Fibroblast of lung (primary cell): ENCODE measurements around the gene ADD2. TPM values are rescaled to one million over a fixed set of nuclear protein-coding genes. Genes with fewer than 3 reads are reported as not detected.

Source experiments
- DNase-seq, 2 donors: peaks; one replicate each; pipeline versions ENCODE4 v3.0.0 to v3.0.0-alpha.2; 2010; ENCODE audit warnings: low read depth in 2 of 2
- H2AFZ ChIP-seq: 2 replicates; pipeline ENCODE4 v1.5.1; 2012; ENCODE audit warnings: low read length, control low read depth, inconsistent platforms
- H3K27ac ChIP-seq: 2 replicates; pipeline ENCODE4 v1.5.1; 2011; ENCODE audit warnings: low read length, control low read depth; ENCODE audit not compliant: insufficient read depth
- H3K27me3 ChIP-seq: 2 replicates; pipeline ENCODE4 v1.5.1; 2011; ENCODE audit warnings: mild to moderate bottlenecking, low read length; ENCODE audit not compliant: control insufficient read depth, insufficient read depth
- H3K36me3 ChIP-seq: 2 replicates; pipeline ENCODE4 v1.5.1; 2011; ENCODE audit warnings: low read length; ENCODE audit not compliant: control insufficient read depth, insufficient read depth
- H3K4me1 ChIP-seq: 2 replicates; pipeline ENCODE4 v1.5.1; 2011; ENCODE audit warnings: low read length; ENCODE audit not compliant: control insufficient read depth, insufficient read depth; ENCODE audit errors: extremely low read depth
- H3K4me2 ChIP-seq: 2 replicates; pipeline ENCODE4 v1.5.1; 2011; ENCODE audit warnings: low read length, control low read depth; ENCODE audit not compliant: insufficient read depth; ENCODE audit errors: extremely low read depth
- H3K4me3 ChIP-seq, 4 experiments: fragments of 200-600 bp in 1 of 4; sonication (generic) in 1 of 4; replicated peaks in 1 of 4; 2 replicates each; pipeline ENCODE4 v1.5.1; 2011 to 2016; ENCODE audit warnings: low read length in 4 of 4, low read depth in 3 of 4, mild to moderate bottlenecking in 3 of 4, control low read depth in 2 of 4, inconsistent platforms in 1 of 4, mixed read lengths in 1 of 4; ENCODE audit not compliant: insufficient read depth in 1 of 4; ENCODE audit errors: control extremely low read depth in 1 of 4
- H3K79me2 ChIP-seq: 2 replicates; pipeline ENCODE4 v1.5.1; 2012; ENCODE audit warnings: mild to moderate bottlenecking, low read length, inconsistent platforms; ENCODE audit not compliant: control insufficient read depth, insufficient read depth
- H3K9ac ChIP-seq: 2 replicates; pipeline ENCODE4 v1.5.1; 2011; ENCODE audit warnings: mild to moderate bottlenecking, low read length, control low read depth; ENCODE audit not compliant: insufficient read depth
- H3K9me3 ChIP-seq: 2 replicates; pipeline ENCODE4 v1.5.1; 2012; ENCODE audit warnings: low read depth, low read length; ENCODE audit not compliant: control insufficient read depth, insufficient read depth
- H4K20me1 ChIP-seq: 2 replicates; pipeline ENCODE4 v1.5.1; 2011; ENCODE audit warnings: low read length; ENCODE audit not compliant: control insufficient read depth, insufficient read depth; ENCODE audit errors: extremely low read depth
- EZH2 ChIP-seq: IDR thresholded peaks from 2 replicates; pipeline ENCODE4 v1.5.1; 2012; ENCODE audit warnings: low read length, control low read depth, mild to moderate bottlenecking; ENCODE audit errors: missing control alignments
- polyA plus RNA-seq, 2 donors: library from polyadenylated mRNA; depleted of rRNA in 1 of 2; stranded (reverse) in 1 of 2; unstranded in 1 of 2; fragments of >200 nt; gene quantifications; 2 replicates each; pipeline ENCODE4 v1.2.1, GENCODE V29; 2011 to 2012; ENCODE audit warnings: missing spikeins in 1 of 2
- total RNA-seq: library from RNA; depleted of rRNA; stranded (reverse); fragments of >200 nt; gene quantifications from 2 replicates; pipeline ENCODE4 v1.2.1, GENCODE V29; 2014
- TF ChIP-seq, protein P1 (sequence below), 2 donors: IDR thresholded peaks in 1 of 2; conservative IDR thresholded peaks in 1 of 2; 1 replicate in 1 of 2; 2 replicates in 1 of 2; pipeline ENCODE4 v1.5.1; 2011 to 2012; ENCODE audit warnings: low read length in 2 of 2, control low read depth in 1 of 2, inconsistent platforms in 1 of 2, low read depth in 1 of 2, mild to moderate bottlenecking in 1 of 2

Gene ADD2
- total and polyA plus RNA-seq, 2 donors (not counting 1 experiment from before 2014, with no cell fraction given) = 0.22 to 2.5 TPM

DNA sequence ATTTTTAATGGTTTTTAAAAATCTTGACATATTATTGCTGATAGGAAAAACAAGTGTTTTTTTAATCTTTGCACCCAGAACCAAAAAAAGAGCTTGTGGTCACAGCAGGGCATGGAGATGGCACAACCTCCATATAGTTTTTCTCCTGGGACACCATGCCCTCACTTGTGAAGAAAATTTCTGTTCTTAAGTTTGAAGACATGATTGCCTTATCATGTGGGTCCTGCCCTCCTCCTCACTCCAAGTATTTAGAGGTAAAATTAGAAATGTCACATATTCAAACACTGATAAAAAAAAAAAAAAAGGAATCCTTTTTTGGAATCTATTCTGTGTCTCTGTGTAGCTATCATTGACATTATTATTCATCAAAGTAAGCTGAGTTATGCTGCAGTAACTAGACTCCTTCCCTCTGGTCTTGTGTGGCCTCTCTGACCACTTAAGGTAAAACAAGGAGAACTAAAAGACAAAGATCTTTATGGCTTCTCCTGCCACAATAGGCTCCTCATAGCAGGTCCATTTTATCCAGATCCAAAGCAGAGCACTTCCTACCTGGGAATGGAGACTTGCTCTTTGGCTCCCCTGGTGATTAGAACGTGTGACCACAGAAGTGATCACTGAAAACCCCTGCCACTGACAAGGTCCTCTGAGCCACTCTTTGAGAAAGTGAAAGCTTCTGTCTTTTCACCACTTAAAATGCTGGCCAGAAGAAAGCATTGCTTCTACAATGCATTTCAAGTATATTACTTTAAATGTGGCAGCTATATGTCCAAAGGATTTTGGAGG lies 19.8 kb downstream of the ADD2 start:
- no peak for DNase-seq

GRCh38 chr2:70747284-70747683 lies 20.7 kb downstream of the ADD2 start:
- Histone ChIP-seq H3K4me2 (no peak overlapping the region), H4K20me1 (no peaks in the 10 kb centered on the region), H3K36me3 (no peaks in the 10 kb centered on the region), H3K27ac (no peak overlapping the region), H3K4me3 (no peak overlapping the region), H3K4me1 (no peaks in the 10 kb centered on the region), H3K27me3 (no peaks in the 10 kb centered on the region), H3K9ac (no peak overlapping the region), H2AFZ (no peak overlapping the region), H3K79me2 (no peaks in the 10 kb centered on the region), H3K9me3 (no peaks in the 10 kb centered on the region)
- DNase-seq = no peak
- TF ChIP-seq EZH2 = no peak
- TF ChIP-seq, protein P1, sequence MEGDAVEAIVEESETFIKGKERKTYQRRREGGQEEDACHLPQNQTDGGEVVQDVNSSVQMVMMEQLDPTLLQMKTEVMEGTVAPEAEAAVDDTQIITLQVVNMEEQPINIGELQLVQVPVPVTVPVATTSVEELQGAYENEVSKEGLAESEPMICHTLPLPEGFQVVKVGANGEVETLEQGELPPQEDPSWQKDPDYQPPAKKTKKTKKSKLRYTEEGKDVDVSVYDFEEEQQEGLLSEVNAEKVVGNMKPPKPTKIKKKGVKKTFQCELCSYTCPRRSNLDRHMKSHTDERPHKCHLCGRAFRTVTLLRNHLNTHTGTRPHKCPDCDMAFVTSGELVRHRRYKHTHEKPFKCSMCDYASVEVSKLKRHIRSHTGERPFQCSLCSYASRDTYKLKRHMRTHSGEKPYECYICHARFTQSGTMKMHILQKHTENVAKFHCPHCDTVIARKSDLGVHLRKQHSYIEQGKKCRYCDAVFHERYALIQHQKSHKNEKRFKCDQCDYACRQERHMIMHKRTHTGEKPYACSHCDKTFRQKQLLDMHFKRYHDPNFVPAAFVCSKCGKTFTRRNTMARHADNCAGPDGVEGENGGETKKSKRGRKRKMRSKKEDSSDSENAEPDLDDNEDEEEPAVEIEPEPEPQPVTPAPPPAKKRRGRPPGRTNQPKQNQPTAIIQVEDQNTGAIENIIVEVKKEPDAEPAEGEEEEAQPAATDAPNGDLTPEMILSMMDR (conservative IDR thresholded peaks at IDR 0.05 in 1 of 2, IDR thresholded peaks at IDR 0.05 in 1 of 2; ENCODE audit: low read depth in 1 of 2, low read length in 2 of 2) = no peak

More for the DNA sequence above, 19.8 kb downstream of the ADD2 start:
- no peak for TF ChIP-seq EZH2
- TF ChIP-seq, protein P1 (conservative IDR thresholded peaks at IDR 0.05 in 1 of 2, IDR thresholded peaks at IDR 0.05 in 1 of 2; ENCODE audit: low read depth in 1 of 2, low read length in 2 of 2) = no peak
- Histone ChIP-seq H3K4me2 (no peak overlapping the region), H2AFZ (no peak overlapping the region), H3K79me2 (no peaks in the 10 kb centered on the region), H3K36me3 (no peaks in the 10 kb centered on the region), H3K9ac (no peak overlapping the region), H3K27ac (no peak overlapping the region), H3K4me1 (no peaks in the 10 kb centered on the region), H3K4me3 (no peak overlapping the region), H3K27me3 (no peaks in the 10 kb centered on the region), H4K20me1 (no peaks in the 10 kb centered on the region), H3K9me3 (no peaks in the 10 kb centered on the region)

DNA sequence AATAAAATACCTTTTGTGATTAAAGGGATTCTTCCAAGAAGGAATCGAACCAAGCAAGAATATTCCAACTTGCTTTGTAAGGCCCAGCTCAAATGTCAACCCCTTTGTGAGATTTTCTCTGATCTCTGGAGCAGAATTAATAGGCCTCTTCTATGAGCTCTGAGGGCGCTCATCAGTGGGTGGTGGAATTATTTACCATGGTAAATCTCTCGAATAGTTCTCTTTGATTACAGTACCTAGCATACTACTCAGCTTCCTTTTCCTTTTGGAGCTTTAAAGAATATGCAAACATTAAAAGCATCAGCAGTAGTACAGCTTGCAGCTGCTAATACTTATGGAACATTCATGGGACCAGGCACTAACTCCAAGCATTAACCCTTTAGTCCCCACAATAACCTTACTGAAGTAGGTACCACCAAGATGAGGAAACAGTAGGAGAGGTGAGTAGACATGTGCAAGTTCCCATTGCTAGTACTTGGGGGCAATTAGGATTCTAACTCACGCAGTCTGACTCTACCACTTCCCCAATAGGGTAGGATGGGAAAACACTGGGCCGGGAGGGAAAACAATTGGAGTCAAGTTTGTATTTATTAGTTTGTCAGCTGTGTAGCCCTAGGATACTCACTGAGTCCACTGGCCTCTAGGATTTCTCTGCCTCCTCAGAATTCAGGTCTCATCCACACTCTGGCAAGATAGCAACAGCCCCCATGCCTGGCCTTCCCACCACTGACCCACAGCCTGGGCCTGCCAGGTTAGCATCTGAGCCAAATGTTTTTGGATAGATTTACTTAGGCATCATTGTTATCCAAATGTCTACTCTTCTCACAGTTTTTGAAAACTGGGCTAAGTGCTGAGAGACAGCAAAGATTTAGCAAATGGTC lies 21.7 kb downstream of the ADD2 start:
- Histone ChIP-seq H3K9ac (no peak overlapping the region), H3K4me2 (no peak overlapping the region), H3K4me1 (no peaks in the 10 kb centered on the region), H3K4me3 (no peak overlapping the region), H4K20me1 (no peaks in the 10 kb centered on the region), H3K27ac (no peak overlapping the region), H2AFZ (no peak overlapping the region), H3K27me3 (no peaks in the 10 kb centered on the region), H3K79me2 (no peaks in the 10 kb centered on the region), H3K9me3 (no peaks in the 10 kb centered on the region), H3K36me3 (no peaks in the 10 kb centered on the region)
- TF ChIP-seq, protein P1 (conservative IDR thresholded peaks at IDR 0.05 in 1 of 2, IDR thresholded peaks at IDR 0.05 in 1 of 2; ENCODE audit: low read depth in 1 of 2, low read length in 2 of 2) = no peak
- TF ChIP-seq EZH2 = no peak
- DNase-seq = peak in 1 of 2 donors; percentile 35
